MV-4-11 (cell line): ENCODE results near the gene WFS1.

ENCODE experiments used
- DNase-seq: peaks from one replicate; lab custom pipeline; 2025; lab: John Stamatoyannopoulos, UW

WFS1 gene

DNA sequence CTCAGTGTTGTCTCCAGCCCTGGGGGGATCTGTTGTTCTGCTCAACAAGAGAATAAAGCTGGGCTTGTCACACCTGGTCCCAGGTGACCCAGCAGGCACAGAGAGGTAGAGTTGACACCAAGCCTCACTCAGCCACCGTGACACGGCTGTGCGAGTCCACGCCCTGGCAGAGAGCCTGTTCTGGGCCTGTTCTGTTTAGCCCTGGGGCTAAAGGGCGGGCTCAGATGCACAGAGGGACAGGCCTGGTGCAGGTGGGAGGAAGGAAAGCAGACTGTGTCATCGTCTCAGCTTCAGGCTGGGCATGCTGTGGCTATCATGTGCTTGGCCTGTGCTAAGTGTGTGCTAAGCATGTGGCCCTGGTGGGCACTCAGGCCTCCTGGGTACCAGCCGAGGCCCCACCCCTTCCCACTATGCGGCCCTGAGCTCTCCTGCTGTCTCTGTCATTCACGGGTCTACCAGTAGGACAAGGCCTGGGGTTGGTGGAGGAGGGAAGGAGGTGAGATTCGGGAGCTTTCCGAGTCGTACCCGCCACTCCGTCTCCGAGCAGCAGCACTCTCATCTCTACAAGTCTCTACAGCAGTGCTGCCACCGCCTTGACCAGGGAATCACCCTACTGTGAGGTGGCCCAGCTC is 10.8 kb downstream of the WFS1 start:
- no peak for DNase-seq

DNA sequence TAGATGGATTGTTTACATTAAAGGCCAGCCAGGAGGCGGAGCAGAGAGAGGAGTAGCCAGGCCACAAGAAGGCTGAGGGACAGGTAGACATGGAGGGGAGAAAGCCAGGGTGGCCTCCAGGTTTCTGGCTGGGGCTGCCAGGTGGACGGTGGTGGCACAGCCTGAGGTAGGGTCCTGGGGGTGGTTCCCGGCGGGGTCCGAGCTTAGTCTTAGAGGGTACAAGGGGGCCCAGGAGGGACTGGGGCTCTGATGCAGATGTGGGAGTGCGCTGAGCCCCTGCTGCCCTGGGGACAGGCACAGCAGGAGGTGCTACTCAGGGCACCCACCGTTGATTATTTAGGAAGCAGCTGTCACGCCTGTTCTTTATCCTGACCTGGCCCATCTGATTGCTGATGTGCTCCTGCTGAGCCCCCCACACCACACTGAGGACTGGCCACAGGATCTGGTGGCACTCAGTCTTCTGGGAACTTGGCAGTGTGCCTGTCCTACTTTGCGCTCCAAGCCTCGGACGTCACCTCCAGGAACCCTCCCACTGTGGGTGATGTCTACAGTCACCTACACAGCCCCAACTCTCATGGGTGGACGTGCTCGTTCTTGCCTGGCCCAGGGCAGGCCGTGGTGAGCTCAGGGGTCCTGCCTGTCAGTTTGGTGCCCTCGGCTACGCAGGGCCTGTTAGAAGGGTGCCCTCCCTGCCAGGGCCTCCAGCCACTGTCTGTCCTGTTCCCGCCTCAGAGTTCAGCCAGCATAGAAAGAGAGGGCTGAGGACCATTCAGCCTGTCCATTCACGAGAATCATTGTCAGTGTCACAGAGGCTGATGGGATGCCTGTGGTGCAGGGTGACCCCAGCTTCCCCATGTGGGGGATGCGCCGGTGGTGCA is 12.0 kb downstream of the WFS1 start:
- DNase-seq = no peak

DNA sequence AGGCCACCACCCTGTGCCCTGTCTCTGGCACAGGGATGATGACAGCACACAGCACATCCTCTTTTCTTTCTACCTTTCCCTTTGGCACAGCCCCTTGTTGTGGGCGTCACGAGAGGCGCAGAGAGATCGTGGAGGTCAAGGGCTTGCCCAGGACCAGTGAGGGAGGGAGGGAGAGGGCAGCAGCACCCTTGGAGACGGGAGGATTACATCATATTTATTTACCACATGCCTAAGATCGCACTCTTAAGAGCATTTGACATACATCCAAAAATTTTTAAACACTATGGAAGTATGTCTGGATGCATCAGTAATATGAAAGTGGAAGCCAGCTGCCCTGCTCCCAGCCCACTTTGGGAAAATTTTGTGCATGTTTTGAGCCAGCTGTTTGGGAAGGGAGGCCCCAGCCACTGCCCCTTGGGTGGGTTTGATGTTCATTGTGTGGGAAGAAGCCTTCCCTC is 12.7 kb downstream of the WFS1 start:
- DNase-seq = no peak

GRCh38 chr4:6283282-6283681 is 13.6 kb downstream of the WFS1 start:
- DNase-seq = no peak

DNA sequence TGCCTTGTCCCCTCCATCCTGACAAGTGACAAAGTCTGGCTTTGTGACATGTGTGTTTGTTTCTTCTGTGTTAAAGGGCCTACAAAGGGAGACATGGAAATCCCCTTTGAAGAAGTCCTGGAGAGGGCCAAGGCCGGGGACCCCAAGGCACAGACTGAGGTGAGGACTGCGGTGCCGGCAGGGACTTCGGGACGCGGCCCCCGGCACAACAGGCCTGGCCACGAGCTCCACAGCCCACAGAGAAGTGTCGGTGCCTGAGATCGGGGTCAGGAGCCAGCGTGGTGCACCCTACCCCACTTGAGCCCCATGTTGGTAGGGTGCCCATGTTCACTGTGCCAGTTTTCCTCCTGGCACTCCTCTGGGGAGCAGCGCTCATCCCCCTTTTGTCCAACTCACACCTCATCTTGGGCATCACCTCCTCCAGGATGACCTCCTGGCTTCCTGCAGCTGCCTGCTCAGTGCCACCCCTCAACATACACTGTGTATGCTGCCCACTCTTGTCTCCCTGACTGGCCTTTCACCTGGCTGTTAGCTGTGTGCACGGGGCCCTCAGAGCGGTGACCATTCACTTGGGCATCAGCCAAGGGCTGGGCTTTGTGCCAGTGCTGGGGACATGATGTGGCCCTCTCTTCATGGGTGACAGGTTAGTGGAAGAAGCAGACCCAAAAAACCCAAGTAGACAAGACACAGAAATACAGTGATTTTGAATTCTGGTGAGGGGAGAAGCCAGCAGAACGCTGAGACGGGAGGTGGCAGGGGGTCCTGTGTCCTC is 17.6 kb downstream of the WFS1 start:
- DNase-seq = no peak

GRCh38 chr4:6288342-6288741 is 18.7 kb downstream of the WFS1 start:
- no peak for DNase-seq

DNA sequence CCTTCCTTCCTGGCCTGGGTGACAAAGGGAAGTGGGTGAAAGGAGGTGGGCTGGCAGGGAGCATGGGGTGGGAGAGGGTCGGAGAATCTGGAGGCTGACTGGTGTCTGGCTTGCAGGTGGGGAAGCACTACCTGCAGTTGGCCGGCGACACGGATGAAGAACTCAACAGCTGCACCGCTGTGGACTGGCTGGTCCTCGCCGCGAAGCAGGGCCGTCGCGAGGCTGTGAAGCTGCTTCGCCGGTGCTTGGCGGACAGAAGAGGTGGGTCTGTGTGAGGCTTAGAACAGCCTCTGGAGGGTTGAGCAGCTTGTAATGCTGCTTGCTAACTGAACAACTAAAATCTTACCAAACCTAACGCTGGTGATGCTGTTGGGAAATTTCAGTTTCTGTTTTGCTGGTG is 19.2 kb downstream of the WFS1 start:
- DNase-seq = no peak

- no peak for DNase-seq
Observed at GRCh38 chr4:6290256-6290655, 20.6 kb downstream of the WFS1 start.

- DNase-seq = no peak
Observed at GRCh38 chr4:6290769-6291547, 21.3 kb downstream of the WFS1 start.

DNA sequence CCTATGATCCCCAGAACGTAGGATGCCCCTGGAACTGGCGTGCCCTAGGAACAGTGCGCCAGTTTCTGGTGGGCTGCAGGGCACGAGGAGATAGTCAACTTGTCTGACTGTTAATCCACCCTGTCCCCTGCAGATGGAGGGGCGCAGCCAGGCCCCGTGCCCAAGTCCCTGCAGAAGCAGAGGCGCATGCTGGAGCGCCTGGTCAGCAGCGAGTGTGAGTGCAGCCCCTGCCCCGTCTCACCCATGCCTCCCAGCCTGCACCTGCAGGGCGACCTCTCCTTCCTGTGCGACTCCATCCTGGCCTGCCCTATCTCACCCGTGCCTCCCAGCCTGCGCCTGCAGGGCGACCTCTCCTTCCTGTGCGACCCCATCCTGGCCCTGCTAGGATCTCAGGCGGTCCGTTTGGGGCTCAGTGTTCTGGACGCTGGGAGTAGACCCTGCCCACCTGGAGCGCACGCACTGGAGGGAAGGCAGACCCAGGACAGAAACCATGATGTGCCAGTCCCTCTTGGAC is 22.2 kb downstream of the WFS1 start:
- no peak for DNase-seq

DNA sequence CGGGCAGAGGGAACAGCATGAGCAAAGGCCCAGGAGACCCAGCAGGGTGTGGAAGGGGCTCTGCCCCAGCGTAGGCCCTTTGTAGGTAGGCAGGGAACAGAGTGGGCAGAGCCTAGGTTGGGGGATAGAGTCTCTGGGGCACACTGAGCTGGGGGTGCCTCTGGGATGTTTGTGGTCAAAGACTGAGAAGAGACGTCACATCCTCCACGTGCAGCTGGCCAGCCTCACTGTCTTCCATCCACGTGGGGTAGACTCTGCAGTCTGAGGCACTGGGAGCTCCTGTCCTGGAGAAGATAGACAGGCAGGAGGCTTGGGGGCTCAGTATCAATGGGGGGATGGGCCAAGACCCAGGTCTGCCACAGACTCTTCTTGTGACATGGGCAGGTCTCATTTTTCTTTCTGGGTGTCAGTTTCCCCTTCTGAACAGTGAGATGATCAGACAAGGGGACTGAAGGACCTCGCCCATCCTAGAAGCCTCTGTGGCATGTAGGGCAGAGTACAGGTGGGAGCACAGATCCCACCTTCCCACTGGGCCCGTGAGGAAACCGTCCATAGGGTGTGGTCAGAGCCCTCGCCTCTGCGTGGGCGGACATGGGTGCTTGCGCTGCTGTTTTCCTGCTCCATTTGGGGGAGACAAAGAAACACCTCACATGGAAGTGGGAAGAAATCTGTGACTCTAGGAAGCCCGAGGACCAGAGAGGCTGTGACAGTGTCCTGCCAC is 22.9 kb downstream of the WFS1 start:
- no peak for DNase-seq

- DNase-seq = no peak
Observed at GRCh38 chr4:6293097-6293445, 23.4 kb downstream of the WFS1 start.

- DNase-seq = no peak
Observed at GRCh38 chr4:6293661-6294060, 24.0 kb downstream of the WFS1 start.

GRCh38 chr4:6294705-6295421 is 25.2 kb downstream of the WFS1 start:
- no peak for DNase-seq

DNA sequence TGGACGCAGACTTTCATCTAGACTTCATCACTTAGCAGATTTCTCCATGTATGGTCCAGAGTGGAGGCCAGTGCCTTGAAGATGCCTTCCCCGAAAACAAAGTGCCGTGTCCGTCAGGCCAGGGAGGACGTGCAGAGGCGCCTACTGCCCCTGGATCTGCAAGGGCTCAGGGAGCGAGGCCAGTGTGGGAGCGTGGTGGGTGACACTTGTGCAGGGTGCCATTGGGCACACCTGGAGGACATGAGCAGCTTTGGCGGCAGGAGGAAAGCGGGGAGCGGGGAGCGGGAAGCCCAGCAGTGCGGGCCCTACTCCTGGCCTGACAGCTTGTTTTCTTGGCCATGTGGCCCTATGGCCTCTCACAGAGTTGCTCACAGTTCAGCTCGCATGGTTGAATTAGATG is 25.8 kb downstream of the WFS1 start:
- DNase-seq = no peak

DNA sequence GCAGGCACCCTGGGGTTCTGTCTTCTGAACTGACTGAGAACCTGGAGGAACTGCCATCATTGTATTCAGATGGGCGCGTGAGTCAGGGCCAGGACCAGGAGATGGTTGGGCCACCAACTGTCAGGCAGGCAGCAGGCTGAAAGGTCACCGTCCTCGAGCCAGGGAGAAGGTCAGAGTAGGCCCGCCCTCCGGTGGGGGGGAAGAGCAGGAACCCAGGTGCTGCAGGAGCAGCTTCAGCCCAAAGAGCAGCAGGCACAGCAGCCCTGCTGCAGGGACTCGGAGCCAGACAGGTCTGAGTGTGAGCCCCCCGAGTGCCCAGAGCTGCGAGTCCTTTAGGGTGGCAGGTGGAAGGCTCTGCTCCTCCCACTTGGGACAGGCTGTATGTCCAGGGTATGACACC is 26.4 kb downstream of the WFS1 start:
- DNase-seq = no peak

- DNase-seq = no peak
Observed at GRCh38 chr4:6297266-6297815, 27.7 kb downstream of the WFS1 start.

GRCh38 chr4:6298035-6298434 is 28.4 kb downstream of the WFS1 start:
- no peak for DNase-seq

GRCh38 chr4:6298852-6299251 is 29.2 kb downstream of the WFS1 start:
- DNase-seq = no peak

GRCh38 chr4:6299875-6300274 is 30.2 kb downstream of the WFS1 start:
- DNase-seq = no peak
